HepG2 (cell line): Measurements from ENCODE around the gene PPP1R9B. TPM values are rescaled to one million over a fixed set of nuclear protein-coding genes. Genes with fewer than 3 reads are reported as not detected.
A peak's percentile ranks its signal among the peaks of the same experiment; 100 is the strongest.

Source experiments
- ATF6 ChIP-seq: sonication (generic); formaldehyde crosslinking; conservative IDR thresholded peaks from 2 replicates; pipeline ENCODE4 v1.4.0; 2020; ENCODE audit warnings: missing genetic modification reagents
- CHD2 ChIP-seq: IDR thresholded peaks from 2 replicates; pipeline ENCODE4 v1.6.1; 2011; ENCODE audit warnings: low read depth, low read length, improper control_type of control experiment
- FOXA3 ChIP-seq: IDR thresholded peaks from 2 replicates; pipeline ENCODE4 v1.6.1; 2016; ENCODE audit warnings: missing genetic modification reagents, missing compliant biosample characterization
- IRF9 ChIP-seq: sonication (generic); formaldehyde crosslinking; IDR thresholded peaks from 2 replicates; pipeline ENCODE4 v1.8.0; 2022; ENCODE audit warnings: missing genetic modification reagents, mild to moderate bottlenecking, borderline replicate concordance
- KDM6A ChIP-seq: IDR thresholded peaks from 2 replicates; pipeline ENCODE4 v1.6.1; 2016; ENCODE audit warnings: low read depth
- KMT2A ChIP-seq: sonication (generic); formaldehyde crosslinking; IDR thresholded peaks from 2 replicates; pipeline ENCODE4 v1.4.0; 2020; ENCODE audit warnings: missing genetic modification reagents
- MIER3 ChIP-seq: IDR thresholded peaks from 2 replicates; pipeline ENCODE4 v1.6.1; 2016; ENCODE audit warnings: missing compliant biosample characterization, borderline replicate concordance
- NFKBIZ ChIP-seq: IDR thresholded peaks from 2 replicates; pipeline ENCODE4 v1.6.1; 2018; ENCODE audit warnings: missing genetic modification reagents, missing compliant biosample characterization
- NR0B2 ChIP-seq: sonication (generic); formaldehyde crosslinking; IDR thresholded peaks from 2 replicates; pipeline ENCODE4 v1.4.0; 2020; ENCODE audit warnings: mild to moderate bottlenecking, missing genetic modification reagents
- PCBP1 ChIP-seq: fragments of 200-400 bp; formaldehyde crosslinking; IDR thresholded peaks from 2 replicates; pipeline ENCODE4 v1.6.1; 2017; ENCODE audit warnings: mild to moderate bottlenecking, low read depth, low read length, borderline replicate concordance
- PREB ChIP-seq: sonication (generic); formaldehyde crosslinking; IDR thresholded peaks from 2 replicates; pipeline ENCODE4 v1.4.0; 2020; ENCODE audit warnings: missing genetic modification reagents
- SATB2 ChIP-seq: sonication (generic); formaldehyde crosslinking; IDR thresholded peaks from 2 replicates; pipeline ENCODE4 v1.5.0; 2020; ENCODE audit warnings: missing genetic modification reagents
- SOX13 ChIP-seq, 3 experiments: fragments of 450-650 bp in 1 of 3; sonication (generic) in 1 of 3; formaldehyde crosslinking in 1 of 3; IDR thresholded peaks in 2 of 3; conservative IDR thresholded peaks in 1 of 3; 2 replicates each; pipeline versions ENCODE4 v1.5.0 to v1.6.1; 2016 to 2020; ENCODE audit warnings: antibody characterized with exemption in 1 of 3, mild to moderate bottlenecking in 1 of 3, missing compliant biosample characterization in 1 of 3, missing genetic modification reagents in 1 of 3, moderate library complexity in 1 of 3
- TBX3 ChIP-seq: fragments of 450-650 bp; IDR thresholded peaks from 2 replicates; pipeline ENCODE4 v1.6.1; 2017; ENCODE audit warnings: antibody characterized with exemption, mild to moderate bottlenecking, inconsistent platforms, borderline replicate concordance
- ZBTB46 ChIP-seq: sonication (generic); formaldehyde crosslinking; IDR thresholded peaks from 2 replicates; pipeline ENCODE4 v1.4.0; 2020; ENCODE audit warnings: mild to moderate bottlenecking, missing genetic modification reagents, borderline replicate concordance
- ZNF446 ChIP-seq: sonication (generic); formaldehyde crosslinking; IDR thresholded peaks from 2 replicates; pipeline ENCODE4 v1.5.0; 2020; ENCODE audit warnings: mild to moderate bottlenecking, missing genetic modification reagents
- ZNF749 ChIP-seq: sonication (generic); formaldehyde crosslinking; IDR thresholded peaks from 2 replicates; pipeline ENCODE4 v1.8.0; 2022; ENCODE audit warnings: mild to moderate bottlenecking, missing genetic modification reagents, moderate library complexity, borderline replicate concordance
- ZSCAN9 ChIP-seq: IDR thresholded peaks from 2 replicates; pipeline ENCODE4 v1.6.1; 2016; ENCODE audit warnings: borderline replicate concordance
- polyA plus RNA-seq, 8 experiments: library from polyadenylated mRNA; depleted of rRNA in 3 of 8; stranded (reverse) in 7 of 8; unstranded in 1 of 8; fragments of >200 nt; fragmentation: Illumina TruSeq in 4 of 8; extraction: Trizol in 4 of 8; gene quantifications; 2 replicates each; pipeline versions ENCODE4 v1.2.1 to v1.2.3, GENCODE V29; 2011 to 2016; ENCODE audit warnings: low read depth in 4 of 8, missing spikeins in 1 of 8, mixed read lengths in 1 of 8; ENCODE audit not compliant: insufficient read depth in 1 of 8
- total RNA-seq, 5 experiments: library from RNA; depleted of rRNA; stranded (reverse); fragments of >200 nt; fragmentation: Illumina TruSeq; extraction: Trizol; gene quantifications; 2 replicates each; pipeline ENCODE4 v1.2.3, GENCODE V29; 2016; ENCODE audit warnings: low read depth in 1 of 5
- TF ChIP-seq, protein P1 (sequence below): sonication (generic); formaldehyde crosslinking; IDR thresholded peaks from 2 replicates; pipeline ENCODE4 v1.8.0; 2022; ENCODE audit warnings: missing genetic modification reagents, mild to moderate bottlenecking, inconsistent platforms, borderline replicate concordance

PPP1R9B gene
- total and polyA plus RNA-seq, 2 of the 13 experiments (the other 11 are each of a cell fraction or from before 2014, with no cell fraction given), result 9.4 to 15.8 TPM

DNA sequence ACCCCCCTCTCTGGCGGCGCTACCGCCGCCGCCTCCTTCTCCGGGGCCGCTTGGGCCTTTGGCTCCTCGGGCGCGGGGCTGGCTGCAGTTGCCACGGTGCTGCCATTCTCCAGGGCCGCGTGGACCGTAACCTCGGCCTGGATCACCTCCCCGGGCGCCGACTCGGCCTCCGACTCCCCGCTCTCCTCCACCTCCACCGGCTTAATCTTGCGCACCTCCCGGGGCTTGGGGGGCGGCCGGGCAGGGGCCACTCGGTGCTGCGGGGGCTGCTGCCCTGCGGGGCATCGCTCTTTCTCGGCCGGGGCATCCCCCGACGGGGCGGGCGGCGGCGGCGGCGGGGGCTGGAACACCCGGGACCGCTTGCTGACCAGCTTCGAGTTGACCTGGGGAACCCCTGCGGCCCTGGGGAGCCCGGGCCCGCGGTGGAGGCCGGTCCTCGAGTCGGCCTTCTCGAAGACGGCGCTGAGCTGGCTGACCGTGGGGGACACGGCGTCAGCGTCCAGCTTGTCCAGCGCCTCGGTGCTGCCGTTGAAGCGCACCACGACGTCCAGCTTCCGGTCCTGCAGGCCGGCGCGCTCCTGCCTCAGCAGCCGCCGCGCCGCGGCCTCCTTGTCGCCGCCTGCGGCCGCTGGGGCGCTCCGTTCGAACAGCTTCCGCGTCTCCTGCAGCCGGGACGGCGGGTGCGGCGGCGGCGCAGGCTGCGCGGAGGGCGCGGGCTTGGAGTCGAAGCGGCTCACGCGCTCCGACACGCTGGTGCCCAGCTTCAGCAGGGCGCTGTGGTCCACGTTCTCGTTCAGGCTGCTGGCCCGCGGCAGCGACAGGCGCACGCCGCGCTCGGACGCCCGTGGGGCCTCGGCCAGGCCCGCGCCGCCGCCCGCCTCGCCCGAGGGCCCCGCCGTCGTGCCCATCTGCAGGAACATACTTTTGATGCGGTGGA lies 792 bp downstream of the PPP1R9B start (continued):
- TF ChIP-seq PREB (CRISPR knock-in tag) (0 out of 2 replicates have a peak, but pooled peaks have one; percentile 29), TBX3 (no peak), NR0B2 (CRISPR knock-in tag) (peak; percentile 79), KDM6A (CRISPR knock-in tag) (no peak), KMT2A (peak; percentile 85), IRF9 (CRISPR knock-in tag) (peak; percentile 40; the same call in 1 of the 2 replicates), MIER3 (CRISPR knock-in tag) (no peak), ZBTB46 (CRISPR knock-in tag) (0 out of 2 replicates have a peak, but pooled peaks have one; percentile 33), PCBP1 (no peak), FOXA3 (CRISPR knock-in tag) (0 out of 2 replicates have a peak, but pooled peaks have one; percentile 30), NFKBIZ (CRISPR knock-in tag) (no peak), SOX13 (IDR thresholded peaks at IDR 0.05) (no peak), SOX13 (CRISPR knock-in tag; conservative IDR thresholded peaks at IDR 0.05 in 1 of 2, IDR thresholded peaks at IDR 0.05 in 1 of 2) (0 out of 4 replicates have a peak, but pooled peaks of 1 of the 2 experiments have one; percentile 8), ZNF446 (CRISPR knock-in tag) (no peak; the same call in 1 of the 2 replicates), ZNF749 (CRISPR knock-in tag) (no peak; the same call in 1 of the 2 replicates), ZSCAN9 (CRISPR knock-in tag) (no peak), CHD2 (no peak), SATB2 (CRISPR knock-in tag) (peak; percentile 41; the same call in 1 of the 2 replicates), ATF6 (CRISPR knock-in tag) (no peak)
- TF ChIP-seq, protein P1, sequence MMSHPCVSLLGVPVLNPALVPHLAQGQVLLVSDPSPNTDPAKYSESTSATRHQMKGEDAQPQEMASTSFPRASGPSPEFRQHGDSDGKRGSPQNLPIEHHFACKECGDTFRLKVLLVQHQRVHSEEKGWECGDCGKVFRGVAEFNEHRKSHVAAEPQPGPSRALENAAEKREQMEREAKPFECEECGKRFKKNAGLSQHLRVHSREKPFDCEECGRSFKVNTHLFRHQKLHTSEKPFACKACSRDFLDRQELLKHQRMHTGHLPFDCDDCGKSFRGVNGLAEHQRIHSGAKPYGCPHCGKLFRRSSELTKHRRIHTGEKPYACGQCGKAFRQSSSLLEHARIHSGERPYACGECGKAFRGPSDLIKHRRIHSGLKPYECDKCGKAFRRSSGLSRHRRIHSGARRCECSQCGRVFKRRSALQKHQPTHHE, result no peak
